ENCODE results near the gene TTLL4. TPM values are rescaled to one million over a fixed set of nuclear protein-coding genes. Genes with fewer than 3 reads are reported as not detected.

Gene TTLL4
- total RNA-seq, 2 experiments from 2014 or later, result 33.7 to 46.6 TPM

DNA sequence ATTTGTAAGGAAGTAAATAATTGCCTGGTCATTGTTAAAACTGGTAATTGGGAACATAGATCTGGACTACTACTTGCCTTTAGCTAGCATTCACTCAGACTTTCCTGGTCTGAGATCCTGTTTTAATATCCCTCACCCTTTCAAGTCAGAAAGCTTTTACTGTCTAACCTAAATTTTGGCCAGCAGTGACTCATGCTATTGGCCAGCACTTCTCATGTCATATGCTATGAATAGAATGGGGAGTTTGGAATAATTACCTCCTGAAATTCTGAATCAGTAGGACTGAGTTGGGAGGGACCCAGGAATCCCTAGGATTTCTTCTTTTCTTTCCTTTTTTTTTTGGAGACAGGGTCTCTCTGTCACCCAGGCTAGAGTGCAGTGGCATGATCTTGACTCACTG, 19.4 kb upstream of the TTLL4 start:
- H3K4me1 Mint-ChIP-seq, result peaks cover 2% of the 10 kb centered on the region
- no peaks in the 10 kb centered on the region for H3K27me3 Mint-ChIP-seq
- intact Hi-C loops (cut with DNase I, micrococcal nuclease), result no loop called here
- DNase-seq, result no peak
- no peaks in the 10 kb centered on the region for H3K36me3 Mint-ChIP-seq (ENCODE audit: low read depth)
- no peak overlapping the region for H3K4me3 Mint-ChIP-seq
- ATAC-seq, result no peak
- no peak overlapping the region for H3K27ac Mint-ChIP-seq
- ChIA-PET POLR2A (no interaction called here), CTCF (no interaction called here)
- H3K9me3 Mint-ChIP-seq (ENCODE audit: low read depth), result no peaks in the 10 kb centered on the region

DNA sequence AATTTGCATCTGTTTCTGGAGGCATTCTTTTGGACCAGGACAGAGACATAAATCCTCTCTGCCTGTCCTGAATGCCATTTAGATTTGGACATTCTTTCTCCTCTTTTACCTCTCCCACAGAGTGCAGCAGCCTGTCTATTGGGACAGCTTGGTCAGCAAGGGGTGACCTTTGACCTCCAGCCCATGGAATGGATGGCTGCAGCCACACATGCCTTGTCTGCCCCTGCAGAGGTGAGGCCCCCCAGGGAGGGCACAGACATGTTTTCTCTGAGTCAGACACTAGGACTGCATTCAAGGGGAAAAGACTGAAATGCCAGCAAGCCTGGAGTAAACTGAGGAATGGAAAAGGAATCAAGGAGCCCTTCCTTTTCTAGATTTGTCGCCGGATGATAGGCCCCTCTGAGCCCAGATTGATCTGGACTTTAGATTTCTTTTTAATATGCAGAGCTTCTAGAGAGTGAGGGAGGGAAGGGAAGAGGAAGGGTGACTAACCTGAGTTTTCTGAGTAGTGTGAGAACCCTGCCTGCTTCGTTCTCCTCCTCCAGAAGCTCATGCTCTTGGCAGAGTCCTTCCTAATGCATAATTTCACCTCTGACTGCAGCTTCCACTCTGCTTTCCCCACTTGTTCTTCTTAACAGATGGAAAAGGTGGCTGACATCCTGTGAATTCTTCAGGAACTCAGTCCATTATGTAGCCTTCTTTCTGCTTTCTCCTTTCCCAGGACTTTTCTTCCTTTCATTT, 16.1 kb upstream of the TTLL4 start:
- CTCF ChIA-PET, result no interaction called here
- H3K4me3 Mint-ChIP-seq, result no peak overlapping the region
- no peak for ATAC-seq
- POLR2A ChIA-PET, result no interaction called here
- no peaks in the 10 kb centered on the region for H3K9me3 Mint-ChIP-seq (ENCODE audit: low read depth)
- H3K36me3 Mint-ChIP-seq (ENCODE audit: low read depth), result no peaks in the 10 kb centered on the region
- H3K4me1 Mint-ChIP-seq, result no peaks in the 10 kb centered on the region
- no peak overlapping the region for H3K27ac Mint-ChIP-seq
- no peaks in the 10 kb centered on the region for H3K27me3 Mint-ChIP-seq
- intact Hi-C loops (cut with DNase I, micrococcal nuclease), result no loop called here
- DNase-seq, result no peak

DNA sequence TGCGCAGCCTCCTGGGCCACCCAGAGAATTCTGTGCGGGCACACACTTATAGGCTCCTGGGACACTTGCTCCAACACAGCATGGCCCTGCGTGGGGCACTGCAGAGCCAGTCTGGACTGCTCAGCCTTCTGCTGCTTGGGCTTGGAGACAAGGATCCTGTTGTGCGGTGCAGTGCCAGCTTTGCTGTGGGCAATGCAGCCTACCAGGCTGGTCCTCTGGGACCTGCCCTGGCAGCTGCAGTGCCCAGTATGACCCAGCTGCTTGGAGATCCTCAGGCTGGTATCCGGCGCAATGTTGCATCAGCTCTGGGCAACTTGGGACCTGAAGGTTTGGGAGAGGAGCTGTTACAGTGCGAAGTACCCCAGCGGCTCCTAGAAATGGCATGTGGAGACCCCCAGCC, 11.8 kb upstream of the TTLL4 start:
- Mint-ChIP-seq H3K27ac (no peak overlapping the region), H3K9me3 (ENCODE audit: low read depth) (no peaks in the 10 kb centered on the region), H3K36me3 (ENCODE audit: low read depth) (peaks cover 2% of the 10 kb centered on the region), H3K4me1 (no peaks in the 10 kb centered on the region), H3K4me3 (no peak overlapping the region), H3K27me3 (no peaks in the 10 kb centered on the region)
- ChIA-PET CTCF (interaction anchor here (0.5 to 2.5 kb wide), 3 partner anchors 11 to 149 kb away, joined by 3 to 10 read pairs (median 4); no protein-coding TSS in a partner anchor), POLR2A (interaction anchor here (0.8 kb wide), 1 partner anchor 27 kb away, joined by 6 read pairs; the partner anchor contains the start of genes RNF25 and STK36)
- no peak for DNase-seq
- no peak for ATAC-seq
- intact Hi-C loops (cut with DNase I, micrococcal nuclease), result no loop called here

DNA sequence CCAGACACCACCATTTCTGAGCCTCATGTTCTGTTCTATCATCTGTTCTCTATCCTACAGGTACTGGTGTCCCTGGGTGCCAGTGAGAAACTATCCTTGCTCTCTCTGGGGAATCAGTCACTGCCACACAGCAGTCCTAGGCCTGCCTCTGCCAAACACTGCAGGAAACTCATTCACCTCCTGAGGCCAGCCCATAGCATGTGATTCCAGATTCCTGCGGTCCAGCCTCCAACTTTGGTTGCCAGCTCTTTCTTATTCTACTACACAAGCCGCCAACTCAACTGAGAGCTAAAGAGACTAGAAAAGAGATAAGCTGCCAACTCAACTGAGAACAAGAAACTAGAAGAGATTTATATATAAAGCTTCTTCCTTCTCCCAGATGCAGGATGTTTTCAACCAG, 8.8 kb upstream of the TTLL4 start:
- DNase-seq, result no peak
- intact Hi-C loops (cut with DNase I, micrococcal nuclease), result no loop called here
- POLR2A ChIA-PET, result no interaction called here
- Mint-ChIP-seq H3K4me3 (no peak overlapping the region), H3K27ac (no peak overlapping the region), H3K9me3 (ENCODE audit: low read depth) (no peaks in the 10 kb centered on the region), H3K27me3 (no peaks in the 10 kb centered on the region), H3K4me1 (no peaks in the 10 kb centered on the region), H3K36me3 (ENCODE audit: low read depth) (peaks cover 2% of the 10 kb centered on the region)
- ATAC-seq, result no peak
- CTCF ChIA-PET, result interaction anchor here (0.6 to 1.5 kb wide), 4 partner anchors 9 to 146 kb away, joined by 3 to 7 read pairs (median 4); partner anchors contain the start of genes BCS1L, TTLL4 and ZNF142

DNA sequence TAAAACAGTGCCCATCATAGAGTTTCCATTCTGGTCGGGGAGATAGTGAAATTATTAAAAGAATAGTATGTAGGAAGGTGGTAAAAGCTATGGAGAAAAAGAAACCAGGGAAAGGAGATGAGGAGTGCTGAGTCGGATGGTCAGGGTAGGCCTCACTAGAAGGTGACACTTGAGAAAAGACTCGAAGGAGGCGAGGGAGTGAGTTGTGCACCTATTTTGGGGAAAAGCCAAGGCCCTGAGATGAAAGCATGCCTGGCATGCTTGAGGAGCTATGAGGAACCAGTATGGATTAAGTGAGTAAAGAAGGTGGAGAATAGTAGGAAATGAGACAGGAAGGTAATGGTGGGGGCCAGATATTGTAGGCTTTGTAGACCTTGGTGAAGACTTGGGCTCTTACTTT, 7.3 kb upstream of the TTLL4 start:
- Mint-ChIP-seq H3K36me3 (ENCODE audit: low read depth) (peaks cover 2% of the 10 kb centered on the region), H3K27me3 (no peaks in the 10 kb centered on the region), H3K4me1 (no peaks in the 10 kb centered on the region), H3K9me3 (ENCODE audit: low read depth) (no peaks in the 10 kb centered on the region), H3K4me3 (no peak overlapping the region), H3K27ac (no peak overlapping the region)
- ATAC-seq (no peak), DNase-seq (no peak)
- ChIA-PET POLR2A (no interaction called here), CTCF (interaction anchor here (0.7 to 1.4 kb wide), 4 partner anchors 10 to 45 kb away, joined by 3 to 4 read pairs (median 3); no protein-coding TSS in a partner anchor)
- intact Hi-C loops (cut with DNase I, micrococcal nuclease), result no loop called here

DNA sequence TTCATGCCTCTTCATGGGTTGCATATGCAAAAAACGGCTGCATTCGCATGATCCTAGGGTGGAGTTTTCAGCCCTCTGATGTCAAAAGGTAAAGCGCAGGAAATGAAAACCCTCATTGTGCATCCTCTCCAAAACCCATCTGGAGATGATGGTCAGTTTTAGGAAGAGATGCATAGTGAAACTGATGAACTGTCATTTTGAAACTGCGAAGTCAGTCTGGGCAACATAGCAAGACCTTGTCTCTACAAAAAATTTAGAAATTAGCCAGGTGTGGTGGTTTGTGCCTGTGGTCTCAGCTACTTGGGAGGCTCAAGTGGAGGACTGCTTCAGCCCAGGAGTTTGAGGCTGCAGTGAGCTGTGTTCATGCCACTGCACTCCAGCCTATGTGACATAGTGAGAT, 2.5 kb upstream of the TTLL4 start:
- POLR2A ChIA-PET, result no interaction called here
- Mint-ChIP-seq H3K4me3 (no peak overlapping the region), H3K9me3 (ENCODE audit: low read depth) (no peaks in the 10 kb centered on the region), H3K27ac (no peak overlapping the region), H3K4me1 (peaks cover 11% of the 10 kb centered on the region), H3K36me3 (ENCODE audit: low read depth) (no peaks in the 10 kb centered on the region), H3K27me3 (no peaks in the 10 kb centered on the region)
- CTCF ChIA-PET, result interaction anchor here (0.6 to 1.8 kb wide), 6 partner anchors 9 to 361 kb away, joined by 3 to 7 read pairs (median 4); partner anchors contain the start of gene ZNF142
- DNase-seq (no peak), ATAC-seq (no peak)
- intact Hi-C loops (cut with DNase I, micrococcal nuclease), result no loop called here

DNA sequence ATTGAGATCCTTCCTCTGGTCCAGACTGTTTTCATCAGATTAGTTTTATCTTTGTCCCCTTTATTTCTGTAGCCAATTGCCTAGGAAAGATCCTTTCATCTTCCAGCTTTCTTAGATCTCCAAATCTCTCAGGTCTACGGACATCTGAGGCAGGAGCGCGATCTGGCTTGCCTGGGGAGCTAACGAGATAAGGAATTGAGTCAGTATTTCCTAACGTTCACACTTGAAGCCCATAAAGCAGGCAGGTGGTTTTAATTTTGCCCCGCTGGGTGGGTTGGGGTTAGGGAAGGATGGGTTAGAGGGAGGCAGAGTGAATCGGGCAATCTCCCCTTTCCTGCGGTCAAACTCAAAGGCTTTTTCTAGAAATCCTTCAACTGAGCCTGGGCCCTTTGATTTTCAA, 727 bp upstream of the TTLL4 start:
- CTCF ChIA-PET, result interaction anchor here (0.5 to 2.4 kb wide), 20 partner anchors 8 to 351 kb away, joined by 3 to 13 read pairs (median 4); no protein-coding TSS in a partner anchor
- no peak overlapping the region for H3K27ac Mint-ChIP-seq
- no peaks in the 10 kb centered on the region for H3K36me3 Mint-ChIP-seq (ENCODE audit: low read depth)
- no peaks in the 10 kb centered on the region for H3K27me3 Mint-ChIP-seq
- peak overlapping the region; percentile 96 for H3K4me3 Mint-ChIP-seq
- intact Hi-C loops (cut with DNase I, micrococcal nuclease), result loop anchor here (1.0 to 5.0 kb wide), 14 partner anchors 38 to 678 kb away; partner anchors contain the start of genes BCS1L (in 2 of the 2), ZNF142 (in 2 of the 2), AAMP (in 1 of the 2) and CNOT9 (in 1 of the 2)
- ATAC-seq (no peak), DNase-seq (no peak)
- POLR2A ChIA-PET, result interaction anchor here (0.8 to 1.0 kb wide), 2 partner anchors 38 to 51 kb away, joined by 4 to 5 read pairs; partner anchors contain the start of genes BCS1L, RNF25, STK36 and ZNF142
- H3K4me1 Mint-ChIP-seq, result peaks cover 18% of the 10 kb centered on the region
- H3K9me3 Mint-ChIP-seq (ENCODE audit: low read depth), result no peaks in the 10 kb centered on the region

DNA sequence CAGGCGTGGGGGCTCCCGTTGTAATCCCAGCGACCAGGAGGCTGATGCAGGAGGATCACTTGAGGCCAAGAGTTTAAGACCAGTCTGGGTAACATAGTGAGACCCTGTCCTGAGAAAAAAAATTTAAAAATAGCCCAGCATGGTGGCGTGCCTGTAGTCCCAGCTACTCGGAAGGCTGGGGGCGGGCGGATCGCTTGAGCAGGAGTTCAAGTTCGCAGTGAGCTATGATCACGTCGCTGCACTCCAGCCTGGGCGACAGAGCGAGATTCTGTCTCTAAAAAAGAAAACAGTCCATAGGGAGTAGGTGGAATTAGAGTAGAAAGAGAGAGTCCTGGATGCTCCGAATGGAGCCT, 325 bp upstream of the TTLL4 start:
- ChIA-PET CTCF (interaction anchor here (0.5 to 2.4 kb wide), 20 partner anchors 8 to 351 kb away, joined by 3 to 13 read pairs (median 4); no protein-coding TSS in a partner anchor), POLR2A (interaction anchor here (0.8 to 1.0 kb wide), 2 partner anchors 38 to 51 kb away, joined by 4 to 5 read pairs; partner anchors contain the start of genes BCS1L, RNF25, STK36 and ZNF142)
- no peaks in the 10 kb centered on the region for H3K27me3 Mint-ChIP-seq

DNA sequence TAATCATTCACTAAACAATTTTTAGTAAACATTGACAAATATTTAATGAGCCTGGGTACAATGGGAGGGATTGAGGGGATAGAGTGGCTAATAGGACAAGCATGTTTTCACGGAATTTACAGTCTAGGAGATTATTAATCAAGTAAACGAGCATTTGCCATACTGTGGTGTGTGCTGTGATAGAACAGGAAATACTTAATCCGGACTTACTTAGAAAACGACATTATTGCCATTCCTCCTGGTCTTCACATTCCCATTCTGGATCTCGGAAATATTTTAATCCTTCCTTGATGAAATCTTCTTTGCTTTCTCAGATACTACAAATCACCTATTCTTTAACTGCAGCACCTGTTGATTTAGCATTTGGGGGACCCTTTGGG, 905 bp downstream of the TTLL4 start:
- no peaks in the 10 kb centered on the region for H3K9me3 Mint-ChIP-seq (ENCODE audit: low read depth)
- H3K27ac Mint-ChIP-seq, result peak overlapping the region; percentile 80
- ATAC-seq (no peak), DNase-seq (no peak)
- intact Hi-C loops (cut with DNase I, micrococcal nuclease), result loop anchor here (1.0 to 5.0 kb wide), 4 partner anchors 136 to 465 kb away; partner anchors contain the start of gene CNPPD1 (in 1 of the 2)
- no peaks in the 10 kb centered on the region for H3K27me3 Mint-ChIP-seq
- POLR2A ChIA-PET, result interaction anchor here (1.2 kb wide), 1 partner anchor 52 kb away, joined by 4 read pairs; the partner anchor contains the start of genes BCS1L and ZNF142
- peaks cover 4% of the 10 kb centered on the region for H3K36me3 Mint-ChIP-seq (ENCODE audit: low read depth)
- H3K4me1 Mint-ChIP-seq, result peaks cover 20% of the 10 kb centered on the region
- CTCF ChIA-PET, result interaction anchor here (0.9 to 2.4 kb wide), 7 partner anchors 11 to 165 kb away, joined by 3 to 13 read pairs (median 8); no protein-coding TSS in a partner anchor
- peak overlapping the region; percentile 96 for H3K4me3 Mint-ChIP-seq

More for the DNA sequence above, 325 bp upstream of the TTLL4 start:
- Mint-ChIP-seq H3K4me1 (peaks cover 18% of the 10 kb centered on the region), H3K27ac (peak overlapping the region; percentile 31), H3K4me3 (peak overlapping the region; percentile 96), H3K9me3 (ENCODE audit: low read depth) (no peaks in the 10 kb centered on the region), H3K36me3 (ENCODE audit: low read depth) (no peaks in the 10 kb centered on the region)
- peak; percentile 1 for ATAC-seq
- intact Hi-C loops (cut with DNase I, micrococcal nuclease), result loop anchor here (1.0 to 5.0 kb wide), 14 partner anchors 38 to 678 kb away; partner anchors contain the start of genes BCS1L (in 2 of the 2), ZNF142 (in 2 of the 2), AAMP (in 1 of the 2) and CNOT9 (in 1 of the 2)
- no peak for DNase-seq

DNA sequence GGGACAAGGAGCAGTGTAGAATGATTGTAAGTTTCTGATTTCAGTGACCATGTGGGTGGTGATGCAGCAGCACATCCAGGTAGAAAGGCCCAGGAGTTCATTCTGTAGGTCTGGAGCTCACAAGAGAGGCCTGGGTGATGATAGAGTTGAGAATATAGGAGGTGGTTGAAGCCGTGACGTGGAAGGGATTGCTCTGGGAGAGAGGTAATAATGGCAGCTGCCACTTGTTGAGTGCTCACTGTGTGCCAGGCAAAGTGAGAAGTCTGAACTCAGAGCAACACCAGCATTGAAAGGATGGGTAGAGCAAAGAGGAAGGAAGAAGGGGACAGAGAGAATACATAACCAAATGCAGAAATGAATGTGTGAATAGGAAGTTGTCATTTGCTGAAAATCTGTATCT, 3.3 kb downstream of the TTLL4 start:
- Mint-ChIP-seq H3K27ac (no peak overlapping the region), H3K36me3 (ENCODE audit: low read depth) (peaks cover 4% of the 10 kb centered on the region), H3K4me1 (peaks cover 29% of the 10 kb centered on the region), H3K27me3 (no peaks in the 10 kb centered on the region), H3K4me3 (no peak overlapping the region), H3K9me3 (ENCODE audit: low read depth) (no peaks in the 10 kb centered on the region)
- no peak for ATAC-seq
- intact Hi-C loops (cut with DNase I, micrococcal nuclease), result loop anchor here in 1 of 2 experiments (5.0 kb wide), 2 partner anchors 133 to 427 kb away; no protein-coding TSS in a partner anchor
- DNase-seq, result no peak
- ChIA-PET CTCF (interaction anchor here (0.7 to 1.1 kb wide), 4 partner anchors 14 to 479 kb away, joined by 3 to 7 read pairs (median 3); no protein-coding TSS in a partner anchor), POLR2A (no interaction called here)

DNA sequence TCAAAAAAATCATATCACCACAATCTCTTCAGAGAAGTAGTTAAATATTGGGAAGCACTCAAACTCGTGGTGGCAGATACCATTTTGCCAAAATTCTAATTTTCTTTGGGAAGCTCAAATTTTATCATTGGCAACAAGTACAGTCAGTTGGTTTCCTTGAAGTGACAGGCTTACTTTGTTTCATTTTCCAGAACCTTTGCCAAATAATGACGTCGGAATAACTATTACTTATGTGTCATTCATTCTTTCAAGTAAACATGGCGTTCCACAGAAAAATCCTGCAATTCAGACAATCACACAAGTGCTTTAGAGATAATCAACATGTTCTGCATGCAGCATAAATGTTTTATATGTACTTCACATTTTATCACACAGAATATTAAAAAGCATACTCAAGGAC, 5.4 kb downstream of the TTLL4 start:
- Mint-ChIP-seq H3K4me3 (no peak overlapping the region), H3K9me3 (ENCODE audit: low read depth) (no peaks in the 10 kb centered on the region), H3K4me1 (peaks cover 31% of the 10 kb centered on the region), H3K27me3 (no peaks in the 10 kb centered on the region), H3K36me3 (ENCODE audit: low read depth) (peaks cover 12% of the 10 kb centered on the region), H3K27ac (no peak overlapping the region)
- POLR2A ChIA-PET, result no interaction called here
- no peak for DNase-seq
- ATAC-seq, result no peak
- CTCF ChIA-PET, result interaction anchor here (2.2 kb wide), 1 partner anchor 10 kb away, joined by 9 read pairs; no protein-coding TSS in a partner anchor
- intact Hi-C loops (cut with DNase I, micrococcal nuclease), result no loop called here
